ENCODE results near the gene TNIK.

DNA sequence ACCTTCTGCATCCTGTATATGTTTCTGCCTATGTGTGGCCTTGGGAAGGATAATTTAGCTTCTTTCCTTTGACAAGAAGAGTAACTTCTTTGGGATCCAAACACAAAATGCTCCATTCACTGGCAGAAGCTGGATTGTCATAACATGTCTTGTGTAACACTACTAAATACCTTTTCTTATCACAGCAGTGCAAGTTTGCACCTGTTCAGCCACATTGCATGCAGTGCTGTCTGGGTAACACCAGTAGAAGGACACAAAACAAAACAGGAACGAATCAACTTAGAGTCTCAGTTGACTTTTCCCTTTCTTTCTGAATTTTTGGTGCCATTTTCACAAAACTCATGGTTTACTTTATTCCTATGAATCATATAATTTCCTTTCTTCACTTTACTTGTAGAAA, 43.6 kb upstream of the TNIK start:
- TF ChIP-seq POLR2A (IDR thresholded peaks at IDR 0.05) (no peak), CTCF (IDR thresholded peaks at IDR 0.05 in 8 of 11, conservative IDR thresholded peaks at IDR 0.05 in 3 of 11) (no peak)
